GM23338 (cell line): ENCODE data around the gene FGD3. TPM values are rescaled to one million over a fixed set of nuclear protein-coding genes. Genes with fewer than 3 reads are reported as not detected.

Source experiments
- ATAC-seq: fragments of 200-7000 bp; cut with Tn5 transposase; 3 replicates; pipeline ENCODE4 v1.9.1; 2020
- DNase-seq: peaks from one replicate; pipeline ENCODE4 v3.0.0-alpha.2; 2015; ENCODE audit warnings: low spot score
- H2AFZ ChIP-seq: fragments of 200-600 bp; sonication (generic); 2 replicates; pipeline ENCODE4 v1.8.0; 2016; ENCODE audit warnings: antibody characterized with exemption, mild to moderate bottlenecking, moderate library complexity
- H3F3A ChIP-seq: fragments of 200-600 bp; sonication (generic); replicated peaks from 2 replicates; pipeline ENCODE4 v1.8.0; 2017; ENCODE audit warnings: antibody characterized with exemption, mixed run types, low read depth
- H3K27ac ChIP-seq: fragments of 200-600 bp; sonication (generic); 2 replicates; pipeline ENCODE4 v1.6.1; 2016; ENCODE audit warnings: low read depth
- H3K27me3 ChIP-seq: fragments of 200-600 bp; sonication (generic); 2 replicates; pipeline ENCODE4 v1.8.0; 2016; ENCODE audit warnings: mild to moderate bottlenecking, mixed run types, moderate library complexity; ENCODE audit not compliant: insufficient read depth
- H3K36me3 ChIP-seq: fragments of 200-600 bp; sonication (generic); 2 replicates; pipeline ENCODE4 v1.8.0; 2016; ENCODE audit warnings: mild to moderate bottlenecking; ENCODE audit not compliant: insufficient read depth
- H3K4me1 ChIP-seq: fragments of 200-600 bp; sonication (generic); 2 replicates; pipeline ENCODE4 v1.8.0; 2016; ENCODE audit warnings: mild to moderate bottlenecking, moderate library complexity; ENCODE audit not compliant: insufficient read depth
- H3K4me2 ChIP-seq: fragments of 200-600 bp; sonication (generic); 2 replicates; pipeline ENCODE4 v1.7.1; 2017; ENCODE audit warnings: mixed run types
- H3K4me3 ChIP-seq: fragments of 200-600 bp; sonication (generic); 2 replicates; pipeline ENCODE4 v1.6.1; 2016; ENCODE audit warnings: mixed run types
- H3K79me2 ChIP-seq: fragments of 200-600 bp; sonication (generic); replicated peaks from 2 replicates; pipeline ENCODE4 v1.8.0; 2017; ENCODE audit warnings: mild to moderate bottlenecking; ENCODE audit not compliant: insufficient read depth
- H3K9me2 ChIP-seq: fragments of 200-600 bp; sonication (generic); 2 replicates; pipeline ENCODE4 v1.8.0; 2017; ENCODE audit not compliant: insufficient read depth
- H4K20me1 ChIP-seq: fragments of 200-600 bp; sonication (generic); replicated peaks from 2 replicates; pipeline ENCODE4 v1.8.0; 2017; ENCODE audit warnings: mild to moderate bottlenecking; ENCODE audit not compliant: insufficient read depth
- H3K27ac Mint-ChIP-seq: 2 replicates; pipeline ENCODE4 v1.8.0; 2020; ENCODE audit warnings: inconsistent platforms, mild to moderate bottlenecking, moderate library complexity, mixed read lengths
- H3K27me3 Mint-ChIP-seq: 3 replicates; pipeline ENCODE4 v1.8.0; 2022; ENCODE audit warnings: low read depth, mild to moderate bottlenecking, moderate library complexity, mixed read lengths, inconsistent platforms; ENCODE audit not compliant: insufficient read depth, poor library complexity
- H3K36me3 Mint-ChIP-seq: 3 replicates; pipeline ENCODE4 v1.8.0; 2021; ENCODE audit warnings: low read depth, mild to moderate bottlenecking, inconsistent platforms, moderate library complexity, mixed read lengths
- H3K4me1 Mint-ChIP-seq: 3 replicates; pipeline ENCODE4 v1.8.0; 2020; ENCODE audit warnings: mild to moderate bottlenecking, inconsistent platforms, mixed read lengths
- H3K4me3 Mint-ChIP-seq: 3 replicates; pipeline ENCODE4 v1.8.0; 2021; ENCODE audit warnings: moderate library complexity, mild to moderate bottlenecking, inconsistent platforms, mixed read lengths
- H3K9me3 Mint-ChIP-seq: 3 replicates; pipeline ENCODE4 v1.8.0; 2020; ENCODE audit warnings: moderate library complexity, mild to moderate bottlenecking, inconsistent platforms, mixed read lengths
- CREB1 ChIP-seq: fragments of 250-450 bp; sonication (Bioruptor Pico); IDR thresholded peaks from 2 replicates; pipeline ENCODE4 v1.5.0; 2020; ENCODE audit warnings: low read depth, mild to moderate bottlenecking, moderate library complexity
- ETS1 ChIP-seq: IDR thresholded peaks from 2 replicates; pipeline ENCODE4 v1.6.1; 2016; ENCODE audit warnings: antibody characterized with exemption
- EZH2 ChIP-seq: fragments of 200-600 bp; sonication (generic); IDR thresholded peaks from one replicate; pipeline ENCODE4 v1.8.0; 2017; ENCODE audit warnings: antibody characterized with exemption, mild to moderate bottlenecking, low read depth; ENCODE audit not compliant: unreplicated experiment
- EZH2phosphoT487 ChIP-seq: fragments of 200-600 bp; sonication (generic); IDR thresholded peaks from one replicate; pipeline ENCODE4 v1.8.1; 2018; ENCODE audit warnings: antibody characterized with exemption; ENCODE audit not compliant: unreplicated experiment
- JUNB ChIP-seq: IDR thresholded peaks from one replicate; pipeline ENCODE4 v1.6.1; 2016; ENCODE audit warnings: antibody characterized with exemption; ENCODE audit not compliant: unreplicated experiment
- NANOG ChIP-seq: IDR thresholded peaks from 2 replicates; pipeline ENCODE4 v1.6.1; 2016; ENCODE audit warnings: antibody characterized with exemption, borderline replicate concordance
- POLR2AphosphoS5 ChIP-seq: IDR thresholded peaks from 2 replicates; pipeline ENCODE4 v1.6.1; 2016; ENCODE audit warnings: antibody characterized with exemption, low read depth
- STAT1 ChIP-seq: IDR thresholded peaks from one replicate; pipeline ENCODE4 v1.6.1; 2016; ENCODE audit warnings: antibody characterized with exemption; ENCODE audit not compliant: unreplicated experiment
- ZNF114 ChIP-seq: fragments of 250-450 bp; sonication (Bioruptor Pico); IDR thresholded peaks from 2 replicates; pipeline ENCODE4 v1.5.0; 2020; ENCODE audit warnings: mild to moderate bottlenecking, moderate library complexity
- ZNF331 ChIP-seq: fragments of 250-450 bp; sonication (Bioruptor Pico); IDR thresholded peaks from 2 replicates; pipeline ENCODE4 v1.5.0; 2020; ENCODE audit warnings: low read depth, mild to moderate bottlenecking, moderate library complexity
- polyA plus RNA-seq: library from polyadenylated mRNA; unstranded; fragments of >200 nt; fragmentation: Nextera tagmentation; extraction: Ambion mirVana; gene quantifications from 2 replicates; pipeline ENCODE4 v1.2.1, GENCODE V29; 2016
- total RNA-seq: library from RNA; depleted of rRNA; stranded (reverse); fragments of >200 nt; shearing (Covaris generic); gene quantifications from 2 replicates; pipeline ENCODE4 v1.2.3, GENCODE V29; 2014
- TF ChIP-seq, protein P1 (sequence below): fragments of 250-450 bp; sonication (Bioruptor Pico); IDR thresholded peaks from 2 replicates; pipeline ENCODE4 v1.5.0; 2020; ENCODE audit warnings: mild to moderate bottlenecking, moderate library complexity
- TF ChIP-seq, protein P2 (sequence below), 2 experiments: fragments of 200-600 bp in 1 of 2; sonication (generic) in 1 of 2; conservative IDR thresholded peaks; 2 replicates each; pipeline versions ENCODE4 v1.5.1 to v1.6.1; 2016 to 2017; ENCODE audit warnings: antibody characterized with exemption in 2 of 2, low read depth in 2 of 2, mild to moderate bottlenecking in 2 of 2, moderate library complexity in 1 of 2
- TF ChIP-seq, protein P3 (sequence below): IDR thresholded peaks from one replicate; pipeline ENCODE4 v1.6.1; 2018; ENCODE audit warnings: antibody characterized with exemption; ENCODE audit not compliant: unreplicated experiment

FGD3 gene
- total and polyA plus RNA-seq, 2 experiments from 2014 or later = 0.95 to 1.7 TPM

DNA sequence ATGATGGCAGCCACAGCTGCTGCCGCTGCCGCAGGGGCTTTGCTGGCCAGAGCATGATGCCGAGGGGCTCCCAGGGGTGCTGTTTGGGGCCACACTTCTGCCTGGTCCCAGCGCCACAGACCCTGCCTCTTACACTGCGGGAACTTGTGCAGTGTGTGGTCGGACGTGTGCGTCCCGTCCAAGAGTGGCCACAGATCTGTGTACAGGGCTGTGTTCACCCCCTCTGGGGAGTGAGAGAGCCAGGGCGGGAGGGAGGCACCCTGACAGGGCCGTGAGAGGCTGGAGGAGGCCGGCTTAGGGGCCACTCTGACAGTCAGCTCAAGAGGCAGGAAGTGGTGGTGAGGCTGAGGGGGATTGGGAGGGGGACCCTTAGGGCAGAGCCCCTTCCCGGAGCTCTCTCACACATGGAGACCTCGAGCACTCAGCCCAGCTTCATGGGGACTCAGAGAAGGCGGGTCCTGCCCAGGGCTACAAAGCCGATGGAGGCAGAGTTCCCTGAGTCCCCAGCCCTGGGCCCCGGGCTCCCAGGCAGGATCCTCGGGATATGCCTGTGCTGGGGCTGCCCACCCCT is 135.6 kb downstream of the FGD3 start:
- Histone ChIP-seq H3F3A (no peaks in the 10 kb centered on the region), H3K4me3 (no peak overlapping the region), H3K4me1 (no peaks in the 10 kb centered on the region), H3K4me2 (no peak overlapping the region), H3K27me3 (no peaks in the 10 kb centered on the region), H3K79me2 (no peaks in the 10 kb centered on the region), H2AFZ (no peak overlapping the region), H3K27ac (no peak overlapping the region), H4K20me1 (no peaks in the 10 kb centered on the region), H3K36me3 (no peaks in the 10 kb centered on the region; the same call in 1 of the 2 replicates), H3K9me2 (no peaks in the 10 kb centered on the region)
- H3K27ac Mint-ChIP-seq = no peak overlapping the region
- peaks cover 10% of the 10 kb centered on the region; the same call in 2 of the 3 replicates for H3K9me3 Mint-ChIP-seq
- peaks cover 4% of the 10 kb centered on the region; the same call in 1 of the 3 replicates for H3K4me1 Mint-ChIP-seq
- peaks cover 10% of the 10 kb centered on the region for H3K36me3 Mint-ChIP-seq
- H3K4me3 Mint-ChIP-seq = no peak overlapping the region
- DNase-seq = no peak
- ATAC-seq = peak; percentile 49
- H3K27me3 Mint-ChIP-seq = peaks cover 4% of the 10 kb centered on the region
- TF ChIP-seq NANOG (no peak), STAT1 (no peak), ZNF331 (CRISPR knock-in tag) (no peak), JUNB (no peak), EZH2 (no peak), POLR2AphosphoS5 (no peak), EZH2phosphoT487 (no peak), ZNF114 (no peak), CREB1 (no peak), ETS1 (no peak)
- TF ChIP-seq, protein P1, sequence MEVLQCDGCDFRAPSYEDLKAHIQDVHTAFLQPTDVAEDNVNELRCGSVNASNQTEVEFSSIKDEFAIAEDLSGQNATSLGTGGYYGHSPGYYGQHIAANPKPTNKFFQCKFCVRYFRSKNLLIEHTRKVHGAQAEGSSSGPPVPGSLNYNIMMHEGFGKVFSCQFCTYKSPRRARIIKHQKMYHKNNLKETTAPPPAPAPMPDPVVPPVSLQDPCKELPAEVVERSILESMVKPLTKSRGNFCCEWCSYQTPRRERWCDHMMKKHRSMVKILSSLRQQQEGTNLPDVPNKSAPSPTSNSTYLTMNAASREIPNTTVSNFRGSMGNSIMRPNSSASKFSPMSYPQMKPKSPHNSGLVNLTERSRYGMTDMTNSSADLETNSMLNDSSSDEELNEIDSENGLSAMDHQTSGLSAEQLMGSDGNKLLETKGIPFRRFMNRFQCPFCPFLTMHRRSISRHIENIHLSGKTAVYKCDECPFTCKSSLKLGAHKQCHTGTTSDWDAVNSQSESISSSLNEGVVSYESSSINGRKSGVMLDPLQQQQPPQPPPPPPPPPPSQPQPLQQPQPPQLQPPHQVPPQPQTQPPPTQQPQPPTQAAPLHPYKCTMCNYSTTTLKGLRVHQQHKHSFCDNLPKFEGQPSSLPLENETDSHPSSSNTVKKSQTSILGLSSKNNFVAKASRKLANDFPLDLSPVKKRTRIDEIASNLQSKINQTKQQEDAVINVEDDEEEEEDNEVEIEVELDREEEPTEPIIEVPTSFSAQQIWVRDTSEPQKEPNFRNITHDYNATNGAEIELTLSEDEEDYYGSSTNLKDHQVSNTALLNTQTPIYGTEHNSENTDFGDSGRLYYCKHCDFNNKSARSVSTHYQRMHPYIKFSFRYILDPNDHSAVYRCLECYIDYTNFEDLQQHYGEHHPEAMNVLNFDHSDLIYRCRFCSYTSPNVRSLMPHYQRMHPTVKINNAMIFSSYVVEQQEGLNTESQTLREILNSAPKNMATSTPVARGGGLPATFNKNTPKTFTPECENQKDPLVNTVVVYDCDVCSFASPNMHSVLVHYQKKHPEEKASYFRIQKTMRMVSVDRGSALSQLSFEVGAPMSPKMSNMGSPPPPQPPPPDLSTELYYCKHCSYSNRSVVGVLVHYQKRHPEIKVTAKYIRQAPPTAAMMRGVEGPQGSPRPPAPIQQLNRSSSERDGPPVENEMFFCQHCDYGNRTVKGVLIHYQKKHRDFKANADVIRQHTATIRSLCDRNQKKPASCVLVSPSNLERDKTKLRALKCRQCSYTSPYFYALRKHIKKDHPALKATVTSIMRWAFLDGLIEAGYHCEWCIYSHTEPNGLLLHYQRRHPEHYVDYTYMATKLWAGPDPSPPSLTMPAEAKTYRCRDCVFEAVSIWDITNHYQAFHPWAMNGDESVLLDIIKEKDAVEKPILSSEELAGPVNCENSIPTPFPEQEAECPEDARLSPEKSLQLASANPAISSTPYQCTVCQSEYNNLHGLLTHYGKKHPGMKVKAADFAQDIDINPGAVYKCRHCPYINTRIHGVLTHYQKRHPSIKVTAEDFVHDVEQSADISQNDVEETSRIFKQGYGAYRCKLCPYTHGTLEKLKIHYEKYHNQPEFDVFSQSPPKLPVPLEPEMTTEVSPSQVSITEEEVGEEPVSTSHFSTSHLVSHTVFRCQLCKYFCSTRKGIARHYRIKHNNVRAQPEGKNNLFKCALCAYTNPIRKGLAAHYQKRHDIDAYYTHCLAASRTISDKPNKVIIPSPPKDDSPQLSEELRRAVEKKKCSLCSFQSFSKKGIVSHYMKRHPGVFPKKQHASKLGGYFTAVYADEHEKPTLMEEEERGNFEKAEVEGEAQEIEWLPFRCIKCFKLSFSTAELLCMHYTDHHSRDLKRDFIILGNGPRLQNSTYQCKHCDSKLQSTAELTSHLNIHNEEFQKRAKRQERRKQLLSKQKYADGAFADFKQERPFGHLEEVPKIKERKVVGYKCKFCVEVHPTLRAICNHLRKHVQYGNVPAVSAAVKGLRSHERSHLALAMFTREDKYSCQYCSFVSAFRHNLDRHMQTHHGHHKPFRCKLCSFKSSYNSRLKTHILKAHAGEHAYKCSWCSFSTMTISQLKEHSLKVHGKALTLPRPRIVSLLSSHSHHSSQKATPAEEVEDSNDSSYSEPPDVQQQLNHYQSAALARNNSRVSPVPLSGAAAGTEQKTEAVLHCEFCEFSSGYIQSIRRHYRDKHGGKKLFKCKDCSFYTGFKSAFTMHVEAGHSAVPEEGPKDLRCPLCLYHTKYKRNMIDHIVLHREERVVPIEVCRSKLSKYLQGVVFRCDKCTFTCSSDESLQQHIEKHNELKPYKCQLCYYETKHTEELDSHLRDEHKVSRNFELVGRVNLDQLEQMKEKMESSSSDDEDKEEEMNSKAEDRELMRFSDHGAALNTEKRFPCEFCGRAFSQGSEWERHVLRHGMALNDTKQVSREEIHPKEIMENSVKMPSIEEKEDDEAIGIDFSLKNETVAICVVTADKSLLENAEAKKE (CRISPR knock-in tag) = no peak
- TF ChIP-seq, protein P2, sequence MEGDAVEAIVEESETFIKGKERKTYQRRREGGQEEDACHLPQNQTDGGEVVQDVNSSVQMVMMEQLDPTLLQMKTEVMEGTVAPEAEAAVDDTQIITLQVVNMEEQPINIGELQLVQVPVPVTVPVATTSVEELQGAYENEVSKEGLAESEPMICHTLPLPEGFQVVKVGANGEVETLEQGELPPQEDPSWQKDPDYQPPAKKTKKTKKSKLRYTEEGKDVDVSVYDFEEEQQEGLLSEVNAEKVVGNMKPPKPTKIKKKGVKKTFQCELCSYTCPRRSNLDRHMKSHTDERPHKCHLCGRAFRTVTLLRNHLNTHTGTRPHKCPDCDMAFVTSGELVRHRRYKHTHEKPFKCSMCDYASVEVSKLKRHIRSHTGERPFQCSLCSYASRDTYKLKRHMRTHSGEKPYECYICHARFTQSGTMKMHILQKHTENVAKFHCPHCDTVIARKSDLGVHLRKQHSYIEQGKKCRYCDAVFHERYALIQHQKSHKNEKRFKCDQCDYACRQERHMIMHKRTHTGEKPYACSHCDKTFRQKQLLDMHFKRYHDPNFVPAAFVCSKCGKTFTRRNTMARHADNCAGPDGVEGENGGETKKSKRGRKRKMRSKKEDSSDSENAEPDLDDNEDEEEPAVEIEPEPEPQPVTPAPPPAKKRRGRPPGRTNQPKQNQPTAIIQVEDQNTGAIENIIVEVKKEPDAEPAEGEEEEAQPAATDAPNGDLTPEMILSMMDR (conservative IDR thresholded peaks at IDR 0.05; ENCODE audit: low read depth in 2 of 2) = no peak
- TF ChIP-seq, protein P3, sequence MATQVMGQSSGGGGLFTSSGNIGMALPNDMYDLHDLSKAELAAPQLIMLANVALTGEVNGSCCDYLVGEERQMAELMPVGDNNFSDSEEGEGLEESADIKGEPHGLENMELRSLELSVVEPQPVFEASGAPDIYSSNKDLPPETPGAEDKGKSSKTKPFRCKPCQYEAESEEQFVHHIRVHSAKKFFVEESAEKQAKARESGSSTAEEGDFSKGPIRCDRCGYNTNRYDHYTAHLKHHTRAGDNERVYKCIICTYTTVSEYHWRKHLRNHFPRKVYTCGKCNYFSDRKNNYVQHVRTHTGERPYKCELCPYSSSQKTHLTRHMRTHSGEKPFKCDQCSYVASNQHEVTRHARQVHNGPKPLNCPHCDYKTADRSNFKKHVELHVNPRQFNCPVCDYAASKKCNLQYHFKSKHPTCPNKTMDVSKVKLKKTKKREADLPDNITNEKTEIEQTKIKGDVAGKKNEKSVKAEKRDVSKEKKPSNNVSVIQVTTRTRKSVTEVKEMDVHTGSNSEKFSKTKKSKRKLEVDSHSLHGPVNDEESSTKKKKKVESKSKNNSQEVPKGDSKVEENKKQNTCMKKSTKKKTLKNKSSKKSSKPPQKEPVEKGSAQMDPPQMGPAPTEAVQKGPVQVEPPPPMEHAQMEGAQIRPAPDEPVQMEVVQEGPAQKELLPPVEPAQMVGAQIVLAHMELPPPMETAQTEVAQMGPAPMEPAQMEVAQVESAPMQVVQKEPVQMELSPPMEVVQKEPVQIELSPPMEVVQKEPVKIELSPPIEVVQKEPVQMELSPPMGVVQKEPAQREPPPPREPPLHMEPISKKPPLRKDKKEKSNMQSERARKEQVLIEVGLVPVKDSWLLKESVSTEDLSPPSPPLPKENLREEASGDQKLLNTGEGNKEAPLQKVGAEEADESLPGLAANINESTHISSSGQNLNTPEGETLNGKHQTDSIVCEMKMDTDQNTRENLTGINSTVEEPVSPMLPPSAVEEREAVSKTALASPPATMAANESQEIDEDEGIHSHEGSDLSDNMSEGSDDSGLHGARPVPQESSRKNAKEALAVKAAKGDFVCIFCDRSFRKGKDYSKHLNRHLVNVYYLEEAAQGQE = no peak
